OCI-LY3 (cell line): ENCODE measurements around the gene TBC1D7.
A peak's percentile ranks its signal among the peaks of the same experiment; 100 is the strongest.

Experiments used
- EZH2phosphoT487 ChIP-seq: fragments of 200-600 bp; shearing (Covaris generic); IDR thresholded peaks from 2 replicates; pipeline ENCODE4 v1.6.1; 2018; ENCODE audit warnings: antibody characterized with exemption, mixed run types, low read depth
- TF ChIP-seq, protein P1 (sequence below): fragments of 200-600, 300-600 bp; sonication (generic); IDR thresholded peaks from 2 replicates; pipeline ENCODE4 v1.5.1; 2014; ENCODE audit warnings: antibody characterized with exemption, low read length, low read depth

- TF ChIP-seq, protein P1, sequence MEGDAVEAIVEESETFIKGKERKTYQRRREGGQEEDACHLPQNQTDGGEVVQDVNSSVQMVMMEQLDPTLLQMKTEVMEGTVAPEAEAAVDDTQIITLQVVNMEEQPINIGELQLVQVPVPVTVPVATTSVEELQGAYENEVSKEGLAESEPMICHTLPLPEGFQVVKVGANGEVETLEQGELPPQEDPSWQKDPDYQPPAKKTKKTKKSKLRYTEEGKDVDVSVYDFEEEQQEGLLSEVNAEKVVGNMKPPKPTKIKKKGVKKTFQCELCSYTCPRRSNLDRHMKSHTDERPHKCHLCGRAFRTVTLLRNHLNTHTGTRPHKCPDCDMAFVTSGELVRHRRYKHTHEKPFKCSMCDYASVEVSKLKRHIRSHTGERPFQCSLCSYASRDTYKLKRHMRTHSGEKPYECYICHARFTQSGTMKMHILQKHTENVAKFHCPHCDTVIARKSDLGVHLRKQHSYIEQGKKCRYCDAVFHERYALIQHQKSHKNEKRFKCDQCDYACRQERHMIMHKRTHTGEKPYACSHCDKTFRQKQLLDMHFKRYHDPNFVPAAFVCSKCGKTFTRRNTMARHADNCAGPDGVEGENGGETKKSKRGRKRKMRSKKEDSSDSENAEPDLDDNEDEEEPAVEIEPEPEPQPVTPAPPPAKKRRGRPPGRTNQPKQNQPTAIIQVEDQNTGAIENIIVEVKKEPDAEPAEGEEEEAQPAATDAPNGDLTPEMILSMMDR: peak; percentile 64
- TF ChIP-seq EZH2phosphoT487: no peak
These were observed 3.4 kb upstream of the TBC1D7 start for GRCh38 chr6:13331516-13332348.
